ENCODE measurements around the gene TPBGL.

The TPBGL gene

DNA sequence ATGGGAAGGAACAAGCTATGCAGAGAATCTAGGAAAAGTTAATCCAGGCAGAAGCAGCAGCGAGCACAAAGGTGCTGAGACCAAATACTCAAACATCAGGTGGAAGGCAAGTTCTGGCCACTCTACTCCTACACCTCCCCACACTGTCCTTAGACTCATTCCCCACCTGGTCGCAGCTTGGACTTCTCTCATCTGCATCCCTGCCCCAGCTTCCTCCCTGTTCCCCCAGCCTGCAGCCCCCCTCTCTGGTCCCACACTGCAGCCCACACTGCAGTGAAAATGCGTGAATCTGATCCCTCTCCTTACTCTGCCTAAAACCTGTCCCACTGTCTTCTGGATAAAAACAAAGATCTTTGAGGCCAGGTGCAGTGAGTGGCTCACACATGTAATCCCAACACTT lies 9.1 kb downstream of the TPBGL start:
- no peak overlapping the region for H3K27ac ChIP-seq (ENCODE audit: low read depth, low read length)
- H3K9me3 ChIP-seq (ENCODE audit: low read length) = no peaks in the 10 kb centered on the region
- no peak overlapping the region for H3K9ac ChIP-seq (ENCODE audit: low read length)

DNA sequence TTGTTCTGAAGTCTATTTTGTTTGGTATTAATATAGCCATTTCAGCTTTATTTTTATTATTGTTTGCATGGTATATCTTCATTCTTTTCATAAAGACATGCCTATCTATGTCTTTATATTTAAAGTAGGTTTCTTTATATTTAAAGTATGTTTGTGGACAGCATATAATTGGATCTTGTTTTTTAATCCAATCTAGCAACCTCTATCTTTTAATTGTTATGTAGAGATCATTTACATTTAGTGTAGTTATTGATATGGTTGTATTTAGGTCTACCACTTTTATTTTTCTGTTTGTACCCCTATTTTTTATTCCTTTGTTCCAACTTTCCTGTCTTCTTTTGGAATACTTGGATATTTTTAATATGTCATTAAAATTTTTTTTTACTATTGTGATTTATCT lies 13.8 kb downstream of the TPBGL start:
- no peaks in the 10 kb centered on the region for H3K4me1 ChIP-seq (ENCODE audit: insufficient read depth, low read length)
- H3K27me3 ChIP-seq (ENCODE audit: control insufficient read depth in 1 of 2, insufficient read depth in 2 of 2, low read length in 2 of 2) = no peaks in the 10 kb centered on the region
- H3K36me3 ChIP-seq (ENCODE audit: insufficient read depth, low read length) = no peaks in the 10 kb centered on the region
- no peak overlapping the region for H3K27ac ChIP-seq (ENCODE audit: low read depth, low read length)
- no peak overlapping the region for H3K4me3 ChIP-seq (ENCODE audit: low read depth in 1 of 2, low read length in 2 of 2)
- no peak overlapping the region for H3K9ac ChIP-seq (ENCODE audit: low read length)
- H3K9me3 ChIP-seq (ENCODE audit: low read length) = no peaks in the 10 kb centered on the region

More for the DNA sequence above, 9.1 kb downstream of the TPBGL start:
- Histone ChIP-seq H3K4me3 (ENCODE audit: low read depth in 1 of 2, low read length in 2 of 2) (no peak overlapping the region), H3K27me3 (ENCODE audit: control insufficient read depth in 1 of 2, insufficient read depth in 2 of 2, low read length in 2 of 2) (no peaks in the 10 kb centered on the region), H3K36me3 (ENCODE audit: insufficient read depth, low read length) (no peaks in the 10 kb centered on the region), H3K4me1 (ENCODE audit: insufficient read depth, low read length) (peaks cover 12% of the 10 kb centered on the region)

DNA sequence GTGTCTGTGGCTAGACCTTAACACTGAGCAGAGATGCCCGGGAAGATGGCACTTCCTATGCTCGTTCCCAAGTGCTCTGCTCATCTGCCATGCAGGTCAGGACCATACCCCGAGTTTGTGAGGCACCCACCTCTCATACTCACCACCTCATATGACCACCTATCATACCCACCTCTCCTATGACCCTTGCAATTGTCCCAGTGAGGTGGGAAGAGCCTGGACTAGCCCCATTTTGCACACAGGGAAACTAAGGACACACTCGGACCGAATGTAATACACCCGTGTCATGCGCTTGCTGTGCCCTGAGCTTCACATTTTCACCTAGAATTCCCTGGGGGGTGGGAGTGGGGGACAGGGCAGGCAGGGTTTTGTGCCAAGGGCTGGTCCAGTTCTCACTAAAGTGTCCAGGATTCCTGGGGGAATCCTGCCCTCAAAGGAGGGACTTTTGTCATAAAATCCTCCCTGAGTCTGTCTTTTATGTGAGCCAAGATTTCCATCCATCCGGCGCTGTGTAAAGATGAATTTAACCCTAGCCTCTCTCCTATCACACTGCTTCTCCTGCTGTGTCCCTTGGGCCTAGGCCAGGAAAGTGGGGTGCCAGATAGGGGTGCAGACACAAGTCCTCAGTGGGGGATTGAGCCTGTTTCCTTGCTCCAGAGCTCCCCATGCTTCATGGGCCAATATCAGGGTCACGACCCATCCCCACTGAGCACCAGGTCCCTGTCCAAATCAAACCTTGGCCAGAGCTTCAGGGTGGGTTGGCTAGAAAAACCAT lies 20.0 kb downstream of the TPBGL start:
- H3K9me3 ChIP-seq (ENCODE audit: low read length) = no peaks in the 10 kb centered on the region
- no peak overlapping the region for H3K4me3 ChIP-seq (ENCODE audit: low read depth in 1 of 2, low read length in 2 of 2)
- H3K9ac ChIP-seq (ENCODE audit: low read length) = no peak overlapping the region
- H3K36me3 ChIP-seq (ENCODE audit: insufficient read depth, low read length) = peaks cover 3% of the 10 kb centered on the region
- H3K27me3 ChIP-seq (ENCODE audit: control insufficient read depth in 1 of 2, insufficient read depth in 2 of 2, low read length in 2 of 2) = no peaks in the 10 kb centered on the region
- peaks cover 9% of the 10 kb centered on the region for H3K4me1 ChIP-seq (ENCODE audit: insufficient read depth, low read length)
- H3K27ac ChIP-seq (ENCODE audit: low read depth, low read length) = no peak overlapping the region

DNA sequence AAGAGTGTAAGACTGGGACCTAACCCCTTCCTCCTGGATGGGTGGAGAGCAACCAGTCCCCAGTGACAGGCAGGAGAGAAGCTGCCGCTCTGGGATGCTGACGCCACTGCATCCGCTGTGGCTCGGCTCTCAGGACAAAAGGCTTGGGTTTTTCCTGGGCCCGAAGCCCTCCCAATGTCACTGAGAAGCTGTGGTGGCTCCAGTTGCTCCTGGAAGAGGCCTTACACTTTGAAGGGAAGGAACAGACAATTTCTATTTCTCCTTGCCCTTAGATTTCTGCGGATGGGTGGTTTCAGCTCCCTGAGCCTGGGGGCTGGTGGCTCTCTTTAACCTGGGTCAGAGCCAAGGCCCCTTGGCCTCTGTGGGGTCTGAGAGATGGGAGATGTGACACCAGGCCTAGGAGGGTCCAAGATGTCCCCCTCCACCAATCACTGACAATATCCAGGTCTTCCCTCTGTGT lies 21.4 kb downstream of the TPBGL start:
- no peaks in the 10 kb centered on the region for H3K27me3 ChIP-seq (ENCODE audit: control insufficient read depth in 1 of 2, insufficient read depth in 2 of 2, low read length in 2 of 2)
- H3K4me1 ChIP-seq (ENCODE audit: insufficient read depth, low read length) = peaks cover 9% of the 10 kb centered on the region
- H3K27ac ChIP-seq (ENCODE audit: low read depth, low read length) = no peak overlapping the region
- no peak overlapping the region for H3K4me3 ChIP-seq (ENCODE audit: low read depth in 1 of 2, low read length in 2 of 2)
- peaks cover 13% of the 10 kb centered on the region for H3K36me3 ChIP-seq (ENCODE audit: insufficient read depth, low read length)
- no peak overlapping the region for H3K9ac ChIP-seq (ENCODE audit: low read length)
- H3K9me3 ChIP-seq (ENCODE audit: low read length) = no peaks in the 10 kb centered on the region

DNA sequence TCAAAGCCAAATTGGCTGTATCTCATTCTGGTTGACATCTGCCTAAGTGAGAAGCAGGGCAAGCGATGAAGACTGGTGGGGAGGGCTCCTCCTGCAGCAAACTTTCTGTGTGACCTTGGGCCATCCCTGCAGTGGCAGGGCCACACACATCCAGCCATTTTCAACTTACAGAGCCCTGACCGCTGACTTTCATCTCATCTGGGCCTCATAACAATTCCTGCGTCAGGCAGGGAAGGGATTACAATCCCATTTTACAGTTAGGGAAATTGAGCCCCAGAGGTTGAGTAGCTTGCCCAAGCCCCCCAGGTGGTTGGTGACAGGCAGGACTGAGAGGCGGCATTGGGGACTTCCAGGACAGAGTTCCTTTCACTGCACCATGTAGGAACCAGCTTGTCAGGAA lies 21.9 kb downstream of the TPBGL start:
- Histone ChIP-seq H3K9ac (ENCODE audit: low read length) (no peak overlapping the region), H3K9me3 (ENCODE audit: low read length) (no peaks in the 10 kb centered on the region), H3K27me3 (ENCODE audit: control insufficient read depth in 1 of 2, insufficient read depth in 2 of 2, low read length in 2 of 2) (no peaks in the 10 kb centered on the region), H3K4me3 (ENCODE audit: low read depth in 1 of 2, low read length in 2 of 2) (no peak overlapping the region), H3K27ac (ENCODE audit: low read depth, low read length) (no peak overlapping the region), H3K36me3 (ENCODE audit: insufficient read depth, low read length) (peaks cover 16% of the 10 kb centered on the region), H3K4me1 (ENCODE audit: insufficient read depth, low read length) (peaks cover 9% of the 10 kb centered on the region)

DNA sequence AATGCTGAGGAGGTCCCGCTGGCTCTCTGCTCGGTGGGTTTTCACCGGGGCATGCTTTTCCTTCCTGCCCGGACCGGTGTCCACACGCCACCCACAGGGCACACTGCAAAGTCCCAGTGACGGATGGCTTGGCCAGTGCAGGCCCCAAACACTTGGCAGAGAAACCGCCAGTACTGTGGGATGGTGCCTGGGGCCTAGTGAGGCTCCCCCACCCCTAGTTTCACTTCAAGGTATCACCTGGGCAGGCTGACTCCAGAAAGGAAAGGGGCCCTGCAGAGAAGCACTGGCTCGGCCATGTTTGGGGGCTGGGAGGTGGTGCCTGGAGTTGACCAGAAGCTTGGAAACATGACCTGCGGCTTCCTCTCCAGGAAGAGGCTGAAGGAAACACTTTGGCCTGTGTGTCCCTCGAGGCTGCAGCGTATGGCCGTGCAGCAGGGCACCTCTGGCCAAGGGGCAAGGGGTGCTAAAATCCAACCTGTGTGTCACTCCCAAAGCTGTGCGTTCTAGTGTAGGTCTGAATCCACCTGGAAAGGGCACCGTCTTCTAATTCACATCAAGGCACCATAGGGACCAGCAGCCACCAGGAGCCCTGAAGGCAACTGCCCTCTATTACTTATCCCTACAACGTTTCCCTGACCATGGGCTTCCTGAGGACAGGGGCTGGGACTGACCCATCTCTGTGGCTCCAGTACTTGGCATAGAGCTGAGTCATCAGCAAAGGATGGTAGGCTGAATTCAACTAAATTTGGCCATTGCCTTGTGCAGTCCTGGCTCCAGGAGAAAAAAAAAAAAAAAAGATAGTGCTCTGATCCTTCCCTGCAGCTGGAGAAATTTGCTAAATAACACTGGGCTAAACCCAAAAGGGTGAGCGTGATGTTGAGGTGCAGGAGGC lies 22.6 kb downstream of the TPBGL start:
- Histone ChIP-seq H3K27me3 (ENCODE audit: control insufficient read depth in 1 of 2, insufficient read depth in 2 of 2, low read length in 2 of 2) (no peaks in the 10 kb centered on the region), H3K27ac (ENCODE audit: low read depth, low read length) (no peak overlapping the region), H3K36me3 (ENCODE audit: insufficient read depth, low read length) (peaks cover 21% of the 10 kb centered on the region), H3K4me1 (ENCODE audit: insufficient read depth, low read length) (peaks cover 9% of the 10 kb centered on the region), H3K9ac (ENCODE audit: low read length) (no peak overlapping the region), H3K9me3 (ENCODE audit: low read length) (no peaks in the 10 kb centered on the region), H3K4me3 (ENCODE audit: low read depth in 1 of 2, low read length in 2 of 2) (no peak overlapping the region)

DNA sequence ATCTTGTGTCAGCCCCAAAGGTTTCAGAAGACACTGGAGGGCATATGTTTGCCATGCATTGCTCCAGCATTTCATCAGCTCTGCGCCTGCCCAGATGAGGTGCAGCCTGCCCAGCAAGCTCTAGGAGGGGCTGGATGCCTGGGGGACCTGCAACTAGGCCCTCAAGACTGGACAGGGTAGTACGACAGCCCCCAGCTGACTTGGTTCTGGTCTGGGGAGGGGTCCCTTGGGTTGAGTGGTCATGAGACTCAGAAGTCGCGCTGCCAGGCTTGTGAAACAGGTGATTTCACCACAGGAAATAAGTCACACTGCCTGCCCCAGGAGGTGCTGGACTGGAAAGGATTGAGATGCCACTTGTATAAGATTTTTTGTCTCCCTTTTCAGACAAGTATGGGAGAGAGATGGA lies 23.4 kb downstream of the TPBGL start:
- no peak overlapping the region for H3K27ac ChIP-seq (ENCODE audit: low read depth, low read length)

DNA sequence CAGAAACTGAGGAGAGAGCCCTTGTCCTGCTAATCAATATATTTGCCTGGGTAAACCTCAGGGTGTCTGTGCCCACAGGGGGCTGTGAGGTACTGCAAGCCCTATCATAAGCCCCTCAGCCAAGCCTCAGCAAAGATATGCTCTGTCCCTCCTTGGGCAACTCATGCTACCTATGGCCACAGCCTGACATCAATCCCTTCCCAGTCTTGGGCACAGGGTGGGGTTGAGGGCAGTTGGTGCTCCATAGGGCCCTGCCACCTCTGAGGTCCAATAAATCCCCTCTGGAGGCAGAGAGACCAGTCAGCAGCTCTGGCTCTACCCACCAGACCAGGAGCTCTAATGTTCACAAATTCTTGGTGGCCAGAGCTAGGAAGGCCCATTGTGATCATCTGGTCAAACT lies 23.8 kb downstream of the TPBGL start:
- Histone ChIP-seq H3K4me3 (ENCODE audit: low read depth in 1 of 2, low read length in 2 of 2) (no peak overlapping the region), H3K9ac (ENCODE audit: low read length) (no peak overlapping the region), H3K4me1 (ENCODE audit: insufficient read depth, low read length) (peaks cover 9% of the 10 kb centered on the region), H3K9me3 (ENCODE audit: low read length) (no peaks in the 10 kb centered on the region), H3K36me3 (ENCODE audit: insufficient read depth, low read length) (peaks cover 31% of the 10 kb centered on the region), H3K27me3 (ENCODE audit: control insufficient read depth in 1 of 2, insufficient read depth in 2 of 2, low read length in 2 of 2) (no peaks in the 10 kb centered on the region), H3K27ac (ENCODE audit: low read depth, low read length) (no peak overlapping the region)

More for the DNA sequence above, 23.4 kb downstream of the TPBGL start:
- Histone ChIP-seq H3K9ac (ENCODE audit: low read length) (no peak overlapping the region), H3K4me3 (ENCODE audit: low read depth in 1 of 2, low read length in 2 of 2) (no peak overlapping the region), H3K4me1 (ENCODE audit: insufficient read depth, low read length) (peaks cover 9% of the 10 kb centered on the region), H3K9me3 (ENCODE audit: low read length) (no peaks in the 10 kb centered on the region), H3K27me3 (ENCODE audit: control insufficient read depth in 1 of 2, insufficient read depth in 2 of 2, low read length in 2 of 2) (no peaks in the 10 kb centered on the region), H3K36me3 (ENCODE audit: insufficient read depth, low read length) (peaks cover 26% of the 10 kb centered on the region)

DNA sequence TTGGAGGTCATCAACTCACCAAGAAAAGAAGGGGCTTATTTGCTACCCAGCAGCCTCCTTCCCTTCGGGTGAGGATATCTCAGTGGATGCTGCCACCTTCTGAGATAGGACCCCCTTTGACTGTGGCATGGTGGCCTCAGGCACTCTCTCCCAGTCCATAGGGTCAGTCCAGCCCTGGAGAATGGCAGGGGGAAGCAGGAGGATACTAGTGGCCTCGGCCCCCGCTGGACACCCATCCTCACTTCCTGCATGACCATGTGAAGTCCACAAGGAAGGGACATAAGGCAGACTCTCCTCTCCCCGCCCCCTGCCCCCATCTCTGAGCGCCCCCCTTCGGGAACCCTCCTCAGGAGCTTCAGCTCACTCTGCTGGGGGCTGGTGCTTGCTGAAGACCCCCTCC lies 24.4 kb downstream of the TPBGL start:
- Histone ChIP-seq H3K4me1 (ENCODE audit: insufficient read depth, low read length) (peaks cover 9% of the 10 kb centered on the region), H3K27me3 (ENCODE audit: control insufficient read depth in 1 of 2, insufficient read depth in 2 of 2, low read length in 2 of 2) (no peaks in the 10 kb centered on the region), H3K9me3 (ENCODE audit: low read length) (no peaks in the 10 kb centered on the region), H3K9ac (ENCODE audit: low read length) (no peak overlapping the region), H3K36me3 (ENCODE audit: insufficient read depth, low read length) (peaks cover 36% of the 10 kb centered on the region), H3K4me3 (ENCODE audit: low read depth in 1 of 2, low read length in 2 of 2) (no peak overlapping the region), H3K27ac (ENCODE audit: low read depth, low read length) (no peak overlapping the region)

DNA sequence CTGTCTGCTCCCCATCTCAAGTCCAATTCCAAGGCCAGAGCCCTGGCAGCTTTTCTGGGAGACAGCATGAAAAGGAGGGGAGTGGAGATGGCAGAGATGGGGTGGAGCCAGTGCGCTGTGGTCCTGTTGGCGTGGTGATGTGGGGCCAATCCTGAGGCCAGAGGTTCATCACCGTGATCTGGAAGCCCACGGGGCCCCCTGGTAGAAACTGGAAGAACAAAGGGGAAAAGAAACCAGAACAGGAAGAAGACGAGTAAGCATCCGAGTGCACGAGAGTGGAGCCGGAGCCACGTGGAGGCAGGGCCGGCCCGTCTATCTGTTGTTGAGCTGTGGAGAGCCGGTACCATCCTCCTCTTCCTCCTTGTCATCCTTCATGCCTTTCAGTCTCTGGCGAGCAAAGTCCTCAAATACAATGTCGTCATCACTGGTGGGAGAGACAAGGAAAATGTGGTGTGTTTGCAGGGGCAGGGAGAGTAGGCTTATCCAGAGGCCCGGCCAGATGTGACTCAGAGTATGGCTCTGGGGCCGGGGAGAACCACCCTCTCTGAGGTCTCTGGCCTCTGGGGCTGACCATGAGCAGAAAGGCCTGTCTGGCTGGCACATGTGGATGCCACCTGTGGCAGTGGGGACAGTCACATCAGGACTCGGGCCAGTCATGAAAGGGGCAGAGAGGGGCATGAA lies 25.4 kb downstream of the TPBGL start:
- Histone ChIP-seq H3K9ac (ENCODE audit: low read length) (no peak overlapping the region), H3K27me3 (ENCODE audit: control insufficient read depth in 1 of 2, insufficient read depth in 2 of 2, low read length in 2 of 2) (no peaks in the 10 kb centered on the region), H3K27ac (ENCODE audit: low read depth, low read length) (no peak overlapping the region), H3K4me3 (ENCODE audit: low read depth in 1 of 2, low read length in 2 of 2) (no peak overlapping the region), H3K36me3 (ENCODE audit: insufficient read depth, low read length) (peaks cover 42% of the 10 kb centered on the region), H3K4me1 (ENCODE audit: insufficient read depth, low read length) (peaks cover 1% of the 10 kb centered on the region), H3K9me3 (ENCODE audit: low read length) (no peaks in the 10 kb centered on the region)
